GM12878 (cell line): ENCODE results near the gene TTLL13. TPM values are rescaled to one million over a fixed set of nuclear protein-coding genes. Genes with fewer than 3 reads are reported as not detected.

ENCODE experiments used
- BRCA1 ChIP-seq: IDR thresholded peaks from 2 replicates; pipeline ENCODE4 v1.6.1; 2011; ENCODE audit warnings: low read depth, low read length, improper control_type of control experiment
- ESRRA ChIP-seq: IDR thresholded peaks from 2 replicates; pipeline ENCODE4 v1.6.1; 2012; ENCODE audit warnings: mild to moderate bottlenecking, low read length, improper control_type of control experiment
- EZH2 ChIP-seq: IDR thresholded peaks from 2 replicates; pipeline ENCODE4 v1.6.1; 2012; ENCODE audit warnings: low read depth, mild to moderate bottlenecking, control low read depth, inconsistent platforms, low read length, borderline replicate concordance; ENCODE audit not compliant: control insufficient read depth
- FOS ChIP-seq: IDR thresholded peaks from 3 replicates; pipeline ENCODE4 v1.6.1; 2011; ENCODE audit warnings: borderline replicate concordance; ENCODE audit not compliant: insufficient read length; ENCODE audit errors: extremely low read depth
- IKZF2 ChIP-seq, 2 experiments: fragments of 450-650 bp; IDR thresholded peaks; 2 replicates each; pipeline ENCODE4 v1.6.1; 2017; ENCODE audit warnings: mild to moderate bottlenecking in 2 of 2, moderate library complexity in 2 of 2
- JUNB ChIP-seq: IDR thresholded peaks from 2 replicates; pipeline ENCODE4 v1.6.1; 2016; ENCODE audit warnings: antibody characterized with exemption, mild to moderate bottlenecking
- KAT2A ChIP-seq: conservative IDR thresholded peaks from 2 replicates; pipeline ENCODE4 v1.6.1; 2011; ENCODE audit warnings: low read depth, low read length; ENCODE audit not compliant: control insufficient read depth
- KDM1A ChIP-seq: fragments of 200-600 bp; sonication (generic); IDR thresholded peaks from 2 replicates; pipeline ENCODE4 v1.6.1; 2016; ENCODE audit warnings: borderline replicate concordance
- KLF5 ChIP-seq: fragments of 450-650 bp; IDR thresholded peaks from 2 replicates; pipeline ENCODE4 v1.6.1; 2014; ENCODE audit warnings: mild to moderate bottlenecking; ENCODE audit not compliant: partially characterized antibody
- MTA3 ChIP-seq: IDR thresholded peaks from 2 replicates; pipeline ENCODE4 v1.6.1; 2012; ENCODE audit warnings: low read length, inconsistent platforms, borderline replicate concordance
- MYC ChIP-seq: IDR thresholded peaks from 2 replicates; pipeline ENCODE4 v1.6.1; 2011; ENCODE audit warnings: mild to moderate bottlenecking, low read length, moderate library complexity, inconsistent platforms; ENCODE audit not compliant: insufficient read depth, insufficient replicate concordance, insufficient read length, severe bottlenecking
- NBN ChIP-seq: fragments of 450-650 bp; IDR thresholded peaks from 2 replicates; pipeline ENCODE4 v1.6.1; 2016
- NFIC ChIP-seq: IDR thresholded peaks from 2 replicates; pipeline ENCODE4 v1.6.1; 2012; ENCODE audit warnings: low read depth, mild to moderate bottlenecking, inconsistent platforms, low read length, moderate library complexity
- PML ChIP-seq: IDR thresholded peaks from 2 replicates; pipeline ENCODE4 v1.6.1; 2012; ENCODE audit warnings: low read length, inconsistent platforms
- POLR2A ChIP-seq: IDR thresholded peaks from 2 replicates; pipeline ENCODE4 v1.6.1; 2011; ENCODE audit warnings: low read depth, mild to moderate bottlenecking, low read length
- POLR2AphosphoS2 ChIP-seq: IDR thresholded peaks from 2 replicates; pipeline ENCODE4 v1.6.1; 2011; ENCODE audit warnings: low read depth, mild to moderate bottlenecking, low read length, improper control_type of control experiment, moderate library complexity
- POLR2AphosphoS5 ChIP-seq: IDR thresholded peaks from 2 replicates; pipeline ENCODE4 v1.6.1; 2011; ENCODE audit warnings: mild to moderate bottlenecking, low read length, inconsistent platforms
- POU2F2 ChIP-seq: IDR thresholded peaks from 3 replicates; pipeline ENCODE4 v1.6.1; 2011; ENCODE audit warnings: low read depth, mild to moderate bottlenecking, low read length, borderline replicate concordance
- PRDM15 ChIP-seq: fragments of 450-650 bp; formaldehyde crosslinking; IDR thresholded peaks from 2 replicates; pipeline ENCODE4 v1.4.0; 2020; ENCODE audit warnings: mild to moderate bottlenecking, moderate library complexity
- SREBF2 ChIP-seq: IDR thresholded peaks from 2 replicates; pipeline ENCODE4 v1.6.1; 2012; ENCODE audit warnings: mild to moderate bottlenecking, low read length
- TBL1XR1 ChIP-seq: IDR thresholded peaks from 2 replicates; pipeline ENCODE4 v1.6.1; 2012; ENCODE audit warnings: low read depth, low read length, improper control_type of control experiment
- ZBED1 ChIP-seq: IDR thresholded peaks from 2 replicates; pipeline ENCODE4 v1.6.1; 2016; ENCODE audit warnings: borderline replicate concordance
- ZNF217 ChIP-seq: fragments of 450-650 bp; IDR thresholded peaks from 2 replicates; pipeline ENCODE4 v1.6.1; 2017; ENCODE audit warnings: antibody characterized with exemption, mild to moderate bottlenecking
- polyA plus RNA-seq, 11 experiments: library from polyadenylated mRNA; depleted of rRNA in 4 of 11; unstranded in 6 of 11; stranded (reverse) in 5 of 11; fragments of >200 nt; fragmentation: Nextera tagmentation in 4 of 11; fragmentation: Illumina TruSeq in 1 of 11; extraction: Ambion mirVana in 4 of 11; extraction: Trizol in 1 of 11; gene quantifications; 1 replicate in 1 of 11; 2 replicates in 10 of 11; pipeline versions ENCODE4 v1.2.1 to v1.2.3, GENCODE V29; 2011 to 2016; ENCODE audit warnings: inconsistent platforms in 2 of 11, missing spikeins in 2 of 11, low read depth in 1 of 11
- total RNA-seq, 4 experiments: library from RNA; depleted of rRNA in 3 of 4; stranded (reverse); fragments of >200 nt in 3 of 4; fragmentation: Illumina TruSeq in 1 of 4; extraction: Trizol in 1 of 4; gene quantifications; 2 replicates each; pipeline versions ENCODE4 v1.2.1 to v1.2.3, GENCODE V29; 2013 to 2021
- TF ChIP-seq, protein P1 (sequence below): fragments of 450-650 bp; IDR thresholded peaks from 2 replicates; pipeline ENCODE4 v1.6.1; 2017; ENCODE audit warnings: antibody characterized with exemption, mild to moderate bottlenecking, moderate library complexity
- TF ChIP-seq, protein P2 (sequence below): fragments of 450-650 bp; IDR thresholded peaks from 2 replicates; pipeline ENCODE4 v1.6.1; 2016; ENCODE audit warnings: mild to moderate bottlenecking

The TTLL13 gene
- total and polyA plus RNA-seq, 10 of the 15 experiments (the other 5 are each of a cell fraction or from before 2014, with no cell fraction given) = 0.03 to 0.32 (median 0.13) TPM; not detected in 1

GRCh38 chr15:90306560-90306959, 57.2 kb downstream of the TTLL13 start (continued):
- TF ChIP-seq FOS (no peak), ESRRA (no peak), PRDM15 (CRISPR knock-in tag) (no peak), BRCA1 (no peak), IKZF2 (IDR thresholded peaks at IDR 0.05) (peak; percentile 48 to 53; a peak in 2 of 4 replicates), POLR2AphosphoS2 (no peak), ZNF217 (no peak), TBL1XR1 (no peak), POLR2A (0 out of 2 replicates have a peak, but pooled peaks have one; percentile 28), POU2F2 (peak; percentile 26; the same call in 1 of the 3 replicates), EZH2 (no peak), KLF5 (no peak), PML (no peak), KDM1A (no peak), POLR2AphosphoS5 (no peak), NFIC (peak; percentile 75), ZBED1 (0 out of 2 replicates have a peak, but pooled peaks have one; percentile 34), JUNB (peak; percentile 66), SREBF2 (no peak), MTA3 (no peak), KAT2A (no peak), NBN (peak; percentile 52; the same call in 1 of the 2 replicates), MYC (no peak)
- TF ChIP-seq, protein P1, sequence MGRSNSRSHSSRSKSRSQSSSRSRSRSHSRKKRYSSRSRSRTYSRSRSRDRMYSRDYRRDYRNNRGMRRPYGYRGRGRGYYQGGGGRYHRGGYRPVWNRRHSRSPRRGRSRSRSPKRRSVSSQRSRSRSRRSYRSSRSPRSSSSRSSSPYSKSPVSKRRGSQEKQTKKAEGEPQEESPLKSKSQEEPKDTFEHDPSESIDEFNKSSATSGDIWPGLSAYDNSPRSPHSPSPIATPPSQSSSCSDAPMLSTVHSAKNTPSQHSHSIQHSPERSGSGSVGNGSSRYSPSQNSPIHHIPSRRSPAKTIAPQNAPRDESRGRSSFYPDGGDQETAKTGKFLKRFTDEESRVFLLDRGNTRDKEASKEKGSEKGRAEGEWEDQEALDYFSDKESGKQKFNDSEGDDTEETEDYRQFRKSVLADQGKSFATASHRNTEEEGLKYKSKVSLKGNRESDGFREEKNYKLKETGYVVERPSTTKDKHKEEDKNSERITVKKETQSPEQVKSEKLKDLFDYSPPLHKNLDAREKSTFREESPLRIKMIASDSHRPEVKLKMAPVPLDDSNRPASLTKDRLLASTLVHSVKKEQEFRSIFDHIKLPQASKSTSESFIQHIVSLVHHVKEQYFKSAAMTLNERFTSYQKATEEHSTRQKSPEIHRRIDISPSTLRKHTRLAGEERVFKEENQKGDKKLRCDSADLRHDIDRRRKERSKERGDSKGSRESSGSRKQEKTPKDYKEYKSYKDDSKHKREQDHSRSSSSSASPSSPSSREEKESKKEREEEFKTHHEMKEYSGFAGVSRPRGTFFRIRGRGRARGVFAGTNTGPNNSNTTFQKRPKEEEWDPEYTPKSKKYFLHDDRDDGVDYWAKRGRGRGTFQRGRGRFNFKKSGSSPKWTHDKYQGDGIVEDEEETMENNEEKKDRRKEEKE = no peak
- TF ChIP-seq, protein P2, sequence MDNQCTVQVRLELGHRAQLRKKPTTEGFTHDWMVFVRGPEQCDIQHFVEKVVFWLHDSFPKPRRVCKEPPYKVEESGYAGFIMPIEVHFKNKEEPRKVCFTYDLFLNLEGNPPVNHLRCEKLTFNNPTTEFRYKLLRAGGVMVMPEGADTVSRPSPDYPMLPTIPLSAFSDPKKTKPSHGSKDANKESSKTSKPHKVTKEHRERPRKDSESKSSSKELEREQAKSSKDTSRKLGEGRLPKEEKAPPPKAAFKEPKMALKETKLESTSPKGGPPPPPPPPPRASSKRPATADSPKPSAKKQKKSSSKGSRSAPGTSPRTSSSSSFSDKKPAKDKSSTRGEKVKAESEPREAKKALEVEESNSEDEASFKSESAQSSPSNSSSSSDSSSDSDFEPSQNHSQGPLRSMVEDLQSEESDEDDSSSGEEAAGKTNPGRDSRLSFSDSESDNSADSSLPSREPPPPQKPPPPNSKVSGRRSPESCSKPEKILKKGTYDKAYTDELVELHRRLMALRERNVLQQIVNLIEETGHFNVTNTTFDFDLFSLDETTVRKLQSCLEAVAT = 0 out of 2 replicates have a peak, but pooled peaks have one; percentile 28
- TF ChIP-seq, all 136 proteins: peak for 34
